Activated naive CD8-positive, alpha-beta T cell (primary cell): Measurements from ENCODE around the gene NUAK2.
A peak's percentile ranks its signal among the peaks of the same experiment; 100 is the strongest.
"Not testable (repeated sequence)": the region's sequence is repeated elsewhere in the genome, so short reads cannot be mapped to it uniquely, and the experiment has no call there.

Source experiments
- H3K27ac Mint-ChIP-seq: one replicate; pipeline ENCODE4 v1.8.0; 2021; ENCODE audit warnings: mixed read lengths
- H3K27me3 Mint-ChIP-seq: one replicate; pipeline ENCODE4 v1.8.0; 2021; ENCODE audit warnings: mixed read lengths
- H3K36me3 Mint-ChIP-seq: one replicate; pipeline ENCODE4 v1.8.0; 2021; ENCODE audit warnings: mixed read lengths
- H3K4me1 Mint-ChIP-seq: one replicate; pipeline ENCODE4 v1.8.0; 2021; ENCODE audit warnings: low read depth, mixed read lengths
- H3K4me3 Mint-ChIP-seq: one replicate; pipeline ENCODE4 v1.8.0; 2021; ENCODE audit warnings: mild to moderate bottlenecking, mixed read lengths
- H3K9me3 Mint-ChIP-seq: one replicate; pipeline ENCODE4 v1.8.0; 2021; ENCODE audit warnings: low read depth, mixed read lengths

Gene NUAK2

DNA sequence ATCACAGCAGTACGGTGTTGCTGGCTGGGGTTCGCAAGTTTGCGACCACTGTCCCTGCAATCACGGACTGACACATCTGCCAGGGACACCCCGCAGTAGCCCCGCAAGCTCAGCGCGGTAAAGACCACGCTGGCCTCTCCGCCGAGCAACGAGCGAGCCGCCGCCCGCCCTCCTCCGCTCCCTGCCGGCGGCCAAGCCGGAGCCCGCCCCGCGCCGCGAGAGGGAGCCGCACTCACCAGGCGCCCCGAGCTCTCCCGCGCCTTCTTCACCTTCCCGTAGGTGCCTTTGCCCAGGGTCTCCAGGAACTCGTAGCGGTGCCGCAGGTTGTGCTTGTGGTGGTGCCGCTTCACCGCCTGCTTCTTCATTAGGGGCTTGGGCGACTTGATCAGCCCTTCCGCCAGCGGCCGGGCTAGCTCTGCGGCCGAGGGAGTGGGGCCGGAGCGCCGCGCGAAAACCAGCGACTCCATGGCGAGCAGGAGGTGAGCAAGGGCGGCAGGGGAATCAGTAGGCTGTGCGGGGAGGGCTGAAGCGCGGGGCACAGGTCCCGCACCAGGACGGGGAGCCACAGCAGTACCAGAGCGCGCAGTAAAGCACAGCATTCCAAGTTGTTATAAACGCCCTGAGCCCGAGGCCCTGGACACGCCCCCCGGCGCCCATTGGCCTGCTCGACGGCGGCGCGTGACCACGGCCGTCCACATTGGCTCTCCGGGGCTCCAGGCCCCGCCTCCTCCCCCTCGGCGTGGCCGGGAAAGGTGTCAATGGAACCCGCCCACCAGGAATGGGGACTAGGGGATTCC lies at the start of gene NUAK2:
TSS of gene NUAK2 (minus strand) at position 584 of the 797 bp plus-strand sequence. CDS start at position 467, 117 bp downstream.
- Mint-ChIP-seq H3K9me3 (no peaks in the 10 kb centered on the region), H3K36me3 (no peaks in the 10 kb centered on the region), H3K4me1 (peaks cover 75% of the 10 kb centered on the region), H3K27ac (peak within 1 kb of the TSS; percentile 93), H3K27me3 (no peaks in the 10 kb centered on the region), H3K4me3 (peak within 1 kb of the TSS; percentile 96)

DNA sequence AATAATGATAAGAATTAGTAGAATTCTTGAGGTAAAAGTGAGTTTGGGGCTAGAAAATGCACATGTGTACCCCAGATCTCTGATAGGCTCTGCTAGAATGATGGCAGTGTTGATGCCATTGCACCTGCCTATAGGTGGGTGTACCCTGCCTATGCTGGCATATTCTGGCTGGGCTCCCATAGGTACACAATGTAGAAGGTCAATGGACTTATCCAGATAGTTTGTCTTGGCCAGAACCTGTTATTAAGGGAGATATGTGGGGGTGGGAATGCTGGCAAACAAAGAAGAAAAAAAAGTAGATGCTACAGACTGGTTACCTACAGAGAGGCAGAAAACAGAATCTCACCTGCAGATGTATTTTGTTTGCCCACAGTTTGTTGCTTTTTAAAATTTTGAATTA lies 49.2 kb upstream of the NUAK2 start:
- H3K27ac Mint-ChIP-seq = no peak overlapping the region

DNA sequence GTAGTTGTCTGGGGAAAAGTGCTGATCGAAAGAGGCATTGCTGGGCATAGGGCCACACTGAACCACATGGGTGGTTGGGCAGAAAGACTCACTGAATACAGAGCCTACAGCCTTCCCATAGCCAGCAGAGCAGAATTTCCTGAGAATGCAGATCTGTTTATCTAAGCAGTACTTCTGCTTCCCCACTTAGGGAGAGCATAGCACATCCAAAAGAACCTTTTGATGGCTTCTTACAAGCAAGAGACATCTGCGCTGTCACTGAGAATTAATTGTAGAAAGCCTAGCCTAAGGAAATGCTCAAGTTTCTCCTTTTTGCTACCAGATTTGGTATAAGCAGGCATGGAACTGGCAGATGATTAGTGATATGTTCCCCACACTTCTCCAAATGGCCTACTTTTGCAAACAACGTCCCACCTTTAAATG lies 48.2 kb upstream of the NUAK2 start:
- peaks cover 13% of the 10 kb centered on the region for H3K4me1 Mint-ChIP-seq
- no peaks in the 10 kb centered on the region for H3K36me3 Mint-ChIP-seq
- peaks cover 4% of the 10 kb centered on the region for H3K27me3 Mint-ChIP-seq

More for the DNA sequence above, 49.2 kb upstream of the NUAK2 start:
- H3K4me1 Mint-ChIP-seq = peaks cover 16% of the 10 kb centered on the region
- H3K36me3 Mint-ChIP-seq = no peaks in the 10 kb centered on the region
- H3K9me3 Mint-ChIP-seq = no peaks in the 10 kb centered on the region
- no peak overlapping the region for H3K4me3 Mint-ChIP-seq
- H3K27me3 Mint-ChIP-seq = peaks cover 4% of the 10 kb centered on the region

DNA sequence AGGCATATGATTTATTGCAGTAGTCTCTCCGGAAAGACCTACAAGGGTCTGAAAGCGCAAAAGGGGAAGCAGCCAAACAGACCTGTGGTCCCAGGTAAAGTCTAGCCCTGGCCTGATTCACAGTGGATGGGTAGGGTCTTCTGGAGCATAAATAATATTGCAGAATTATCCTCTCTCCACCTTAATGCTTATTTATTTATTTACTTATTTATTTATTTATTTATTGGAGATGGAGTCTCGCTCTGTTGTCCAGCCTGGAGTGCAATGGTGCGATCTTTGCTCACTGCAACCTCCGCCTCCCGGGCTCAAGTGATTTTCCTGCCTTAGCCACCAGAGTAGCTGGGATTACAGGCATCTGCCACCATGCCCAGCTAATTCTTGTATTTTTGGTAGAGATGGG lies 46.9 kb upstream of the NUAK2 start:
- peaks cover 2% of the 10 kb centered on the region for H3K27me3 Mint-ChIP-seq
- H3K27ac Mint-ChIP-seq = no peak overlapping the region
- H3K4me3 Mint-ChIP-seq = no peak overlapping the region
- H3K36me3 Mint-ChIP-seq = no peaks in the 10 kb centered on the region
- no peaks in the 10 kb centered on the region for H3K9me3 Mint-ChIP-seq
- peaks cover 2% of the 10 kb centered on the region for H3K4me1 Mint-ChIP-seq

More for the DNA sequence above, 48.2 kb upstream of the NUAK2 start:
- H3K27ac Mint-ChIP-seq = no peak overlapping the region
- no peak overlapping the region for H3K4me3 Mint-ChIP-seq
- H3K9me3 Mint-ChIP-seq = no peaks in the 10 kb centered on the region

DNA sequence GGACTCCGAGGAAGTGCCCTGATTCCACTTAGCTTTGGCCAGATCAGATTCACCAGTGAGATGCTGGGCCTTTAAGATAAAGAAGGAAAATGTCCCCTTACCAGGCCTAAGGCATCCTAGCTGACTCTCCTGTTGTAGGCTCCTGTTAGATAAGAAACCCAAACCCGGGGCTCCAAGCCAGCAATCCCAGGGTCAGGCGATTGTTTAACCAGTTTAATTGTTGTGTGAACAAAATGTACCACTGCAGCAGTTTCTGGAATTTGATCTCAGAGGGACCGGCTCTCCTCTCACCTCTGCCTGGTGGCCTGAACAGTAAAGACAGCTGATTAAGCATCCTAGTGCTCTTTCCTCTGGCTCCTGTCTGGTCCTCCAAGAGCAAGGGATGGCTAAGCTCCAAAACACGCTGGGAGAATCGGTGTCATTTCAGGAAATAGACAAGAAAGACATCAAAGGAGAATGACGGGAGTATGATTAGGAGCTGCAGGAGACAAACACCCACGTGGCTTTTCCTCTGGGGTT lies 44.5 kb upstream of the NUAK2 start:
- H3K4me3 Mint-ChIP-seq = no peak overlapping the region
- H3K36me3 Mint-ChIP-seq = no peaks in the 10 kb centered on the region
- H3K9me3 Mint-ChIP-seq = no peaks in the 10 kb centered on the region
- no peak overlapping the region for H3K27ac Mint-ChIP-seq
- H3K27me3 Mint-ChIP-seq = peaks cover 2% of the 10 kb centered on the region
- H3K4me1 Mint-ChIP-seq = no peaks in the 10 kb centered on the region

DNA sequence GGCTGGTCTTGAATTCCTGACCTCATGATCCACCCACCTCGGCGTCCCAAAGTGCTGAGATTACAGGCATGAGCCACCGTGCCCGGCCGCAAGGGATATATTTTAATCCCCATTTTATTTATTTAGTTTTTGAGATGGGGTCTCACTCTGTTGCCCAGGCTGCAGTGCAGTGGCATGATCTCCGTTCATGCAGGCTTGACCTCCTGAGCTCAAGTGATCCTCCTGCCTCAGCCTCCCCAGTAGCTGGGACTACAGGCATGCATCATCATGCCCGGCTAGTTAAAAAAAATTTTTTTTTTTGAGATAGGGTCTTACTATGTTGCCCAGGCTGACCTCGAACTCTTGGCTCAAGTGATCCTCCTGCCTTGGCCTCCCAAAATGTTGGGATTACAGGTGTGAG lies 43.5 kb upstream of the NUAK2 start:
- H3K36me3 Mint-ChIP-seq, H3K4me1 Mint-ChIP-seq, H3K9me3 Mint-ChIP-seq, H3K27ac Mint-ChIP-seq, H3K4me3 Mint-ChIP-seq, H3K27me3 Mint-ChIP-seq: not testable (repeated sequence)

DNA sequence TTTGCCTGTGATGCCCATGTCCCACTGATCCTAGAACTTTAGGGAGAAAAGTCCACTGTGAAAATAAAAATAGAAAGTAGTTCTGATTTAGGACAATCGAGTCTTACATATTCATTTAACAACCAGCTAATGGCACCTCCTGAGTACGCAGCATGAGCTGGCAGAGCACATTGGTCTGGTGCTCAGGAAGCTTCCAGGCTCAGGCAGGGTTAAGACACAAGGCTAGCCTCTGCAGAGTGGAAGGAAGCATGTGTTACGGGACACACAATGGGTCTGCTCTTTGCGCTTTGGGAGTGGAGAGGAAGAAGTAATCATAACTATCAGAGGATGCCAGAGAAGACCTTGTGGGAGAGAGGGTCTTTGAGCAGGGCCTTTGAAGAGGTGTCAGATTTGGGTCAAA lies 39.3 kb upstream of the NUAK2 start:
- Mint-ChIP-seq H3K4me3 (no peak overlapping the region), H3K27me3 (peaks cover 7% of the 10 kb centered on the region), H3K36me3 (no peaks in the 10 kb centered on the region), H3K4me1 (no peaks in the 10 kb centered on the region), H3K9me3 (no peaks in the 10 kb centered on the region), H3K27ac (no peak overlapping the region)

DNA sequence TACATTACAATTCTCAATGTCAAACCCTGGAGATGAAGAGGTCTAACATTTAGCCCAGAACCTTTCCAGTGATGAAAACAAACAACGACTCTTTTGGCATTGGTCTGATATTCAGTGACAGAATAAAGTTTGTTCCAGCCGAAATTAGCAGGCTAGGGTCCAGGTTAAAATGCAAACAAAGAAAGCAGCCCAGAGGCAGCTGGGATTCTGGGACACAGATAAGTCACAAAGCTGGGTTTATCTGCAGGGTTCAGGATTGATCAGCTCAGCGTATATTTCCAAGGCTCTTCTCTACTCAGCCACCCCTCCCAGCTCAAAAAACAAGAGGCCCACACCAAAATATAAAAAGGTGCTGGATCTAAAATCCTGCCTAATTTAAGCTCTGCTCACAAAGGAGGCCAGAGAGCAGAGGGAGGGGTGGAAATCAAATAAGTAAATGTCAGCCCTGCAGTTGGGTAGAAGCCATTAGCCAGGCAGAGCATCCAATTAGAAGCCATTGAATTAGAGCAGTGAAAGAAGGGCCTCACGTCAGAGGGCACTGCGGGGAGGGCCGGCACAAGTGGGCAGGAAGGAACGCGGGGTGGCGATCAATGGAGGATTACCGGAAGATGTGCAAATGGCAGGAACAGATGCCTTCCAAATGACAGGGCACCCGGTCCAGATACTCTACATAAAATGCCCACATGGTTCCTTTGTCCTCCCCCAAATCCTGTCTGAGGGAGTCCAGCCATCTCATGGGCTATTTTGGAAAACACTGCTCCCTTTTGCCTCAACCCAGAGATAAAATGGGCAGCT lies 38.4 kb upstream of the NUAK2 start:
- Mint-ChIP-seq H3K27me3 (peaks cover 10% of the 10 kb centered on the region), H3K27ac (no peak overlapping the region), H3K4me1 (no peaks in the 10 kb centered on the region), H3K9me3 (no peaks in the 10 kb centered on the region), H3K4me3 (no peak overlapping the region), H3K36me3 (no peaks in the 10 kb centered on the region)

DNA sequence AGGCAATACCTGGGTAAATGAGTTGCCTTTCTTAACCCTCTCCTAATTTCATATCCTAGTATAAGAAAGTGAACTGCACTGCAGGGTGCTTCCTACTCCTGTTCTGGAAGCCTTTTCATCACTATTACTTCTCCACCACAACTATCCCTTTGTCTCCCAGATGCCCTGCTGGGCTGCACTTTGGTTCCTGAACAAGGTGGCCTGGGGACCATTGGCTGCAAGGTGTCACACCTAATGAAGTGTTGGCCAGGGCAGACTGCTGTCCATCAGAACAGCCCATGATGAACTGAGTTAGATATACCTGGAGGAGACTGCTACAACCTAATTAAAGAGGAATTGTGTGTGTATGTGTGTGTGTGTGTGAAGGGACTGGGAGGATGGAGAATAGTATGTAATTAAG lies 37.0 kb upstream of the NUAK2 start:
- Mint-ChIP-seq H3K4me1 (no peaks in the 10 kb centered on the region), H3K27me3 (peaks cover 10% of the 10 kb centered on the region), H3K4me3 (no peak overlapping the region), H3K9me3 (no peaks in the 10 kb centered on the region), H3K36me3 (no peaks in the 10 kb centered on the region), H3K27ac (no peak overlapping the region)

DNA sequence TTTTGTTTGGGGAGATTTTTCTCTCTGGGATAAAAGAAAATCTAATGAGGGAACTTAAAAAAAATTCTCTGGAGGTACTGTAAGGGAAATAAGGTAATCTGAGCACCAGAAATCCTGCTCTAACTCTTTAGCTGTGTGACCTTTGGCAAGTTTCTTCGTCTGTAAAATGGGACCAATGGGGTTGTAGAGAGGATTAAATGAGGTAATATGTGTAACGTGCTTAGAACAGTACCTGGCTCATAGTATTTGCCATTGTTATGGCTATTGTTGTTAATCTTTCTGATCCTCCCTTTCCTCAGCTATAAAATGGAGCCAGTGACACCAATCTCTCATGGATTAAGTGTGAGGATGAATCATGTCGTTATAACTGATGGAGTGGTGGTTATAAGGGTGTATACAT lies 36.0 kb upstream of the NUAK2 start:
- Mint-ChIP-seq H3K27me3 (peaks cover 10% of the 10 kb centered on the region), H3K27ac (no peak overlapping the region), H3K4me1 (no peaks in the 10 kb centered on the region), H3K36me3 (no peaks in the 10 kb centered on the region), H3K9me3 (no peaks in the 10 kb centered on the region), H3K4me3 (no peak overlapping the region)

DNA sequence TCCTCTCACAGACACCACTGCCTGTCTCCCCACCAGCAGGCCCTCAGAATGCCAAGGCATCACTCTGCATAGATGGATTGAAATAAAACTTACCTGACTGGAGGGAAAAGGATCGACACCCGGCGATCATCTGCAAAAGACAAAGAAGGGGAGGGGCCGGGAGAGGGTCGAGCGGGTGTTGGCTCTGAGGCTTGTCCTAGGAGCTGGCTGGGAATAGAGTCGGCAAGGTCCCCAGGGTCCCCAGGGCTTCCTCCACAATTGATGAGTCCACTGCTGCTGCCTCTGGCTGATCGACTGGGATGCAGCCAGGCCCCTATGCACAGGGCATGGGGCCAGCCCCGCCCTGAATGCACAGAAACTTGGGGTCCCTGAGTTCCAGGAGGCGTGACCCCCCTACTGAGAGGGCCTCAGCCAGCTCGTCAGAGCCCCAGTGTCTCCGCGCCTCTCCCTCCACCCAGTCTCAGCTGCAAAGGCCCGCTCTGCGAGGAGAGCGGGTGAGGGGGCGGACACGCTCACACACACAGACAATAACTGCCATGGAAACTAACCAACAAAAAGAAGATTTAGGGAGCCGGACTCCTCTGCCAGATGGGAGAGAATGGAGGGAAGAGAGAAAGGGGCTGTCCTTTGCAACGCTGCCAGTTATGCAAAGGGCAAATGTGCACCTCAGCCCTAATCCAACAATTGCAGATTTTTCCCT lies 35.0 kb upstream of the NUAK2 start, which contains the start of gene KLHDC8A:
TSS of gene KLHDC8A (minus strand) at position 483 of the 700 bp plus-strand sequence. CDS start 13,318 bp downstream, outside the sequence.
- no peak within 1 kb of the TSS for H3K27ac Mint-ChIP-seq
- no peaks in the 10 kb centered on the region for H3K4me1 Mint-ChIP-seq
- H3K9me3 Mint-ChIP-seq = no peaks in the 10 kb centered on the region
- H3K27me3 Mint-ChIP-seq = peaks cover 10% of the 10 kb centered on the region
- H3K4me3 Mint-ChIP-seq = no peak within 1 kb of the TSS
- no peaks in the 10 kb centered on the region for H3K36me3 Mint-ChIP-seq

DNA sequence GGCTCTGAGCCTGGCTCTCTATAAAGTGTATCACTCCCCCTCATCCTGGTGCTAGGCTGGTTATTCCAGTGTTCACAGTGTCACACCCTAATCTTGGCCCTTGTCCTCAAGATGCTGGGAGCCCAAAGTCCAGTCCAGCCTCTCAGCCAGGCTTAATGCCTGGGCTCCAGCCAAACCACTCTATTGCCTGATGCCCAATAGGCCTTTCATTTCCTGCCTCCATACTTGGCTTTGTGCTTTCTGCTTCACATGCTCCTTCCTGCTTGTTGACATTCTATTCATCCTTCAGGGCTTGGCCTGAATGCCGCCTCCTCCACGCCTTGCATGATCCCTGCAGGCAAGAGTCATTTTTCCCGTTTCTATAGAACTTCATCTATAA lies 33.5 kb upstream of the NUAK2 start:
- Mint-ChIP-seq H3K9me3 (no peaks in the 10 kb centered on the region), H3K27me3 (peaks cover 10% of the 10 kb centered on the region), H3K4me1 (no peaks in the 10 kb centered on the region), H3K4me3 (no peak overlapping the region), H3K27ac (no peak overlapping the region), H3K36me3 (no peaks in the 10 kb centered on the region)

DNA sequence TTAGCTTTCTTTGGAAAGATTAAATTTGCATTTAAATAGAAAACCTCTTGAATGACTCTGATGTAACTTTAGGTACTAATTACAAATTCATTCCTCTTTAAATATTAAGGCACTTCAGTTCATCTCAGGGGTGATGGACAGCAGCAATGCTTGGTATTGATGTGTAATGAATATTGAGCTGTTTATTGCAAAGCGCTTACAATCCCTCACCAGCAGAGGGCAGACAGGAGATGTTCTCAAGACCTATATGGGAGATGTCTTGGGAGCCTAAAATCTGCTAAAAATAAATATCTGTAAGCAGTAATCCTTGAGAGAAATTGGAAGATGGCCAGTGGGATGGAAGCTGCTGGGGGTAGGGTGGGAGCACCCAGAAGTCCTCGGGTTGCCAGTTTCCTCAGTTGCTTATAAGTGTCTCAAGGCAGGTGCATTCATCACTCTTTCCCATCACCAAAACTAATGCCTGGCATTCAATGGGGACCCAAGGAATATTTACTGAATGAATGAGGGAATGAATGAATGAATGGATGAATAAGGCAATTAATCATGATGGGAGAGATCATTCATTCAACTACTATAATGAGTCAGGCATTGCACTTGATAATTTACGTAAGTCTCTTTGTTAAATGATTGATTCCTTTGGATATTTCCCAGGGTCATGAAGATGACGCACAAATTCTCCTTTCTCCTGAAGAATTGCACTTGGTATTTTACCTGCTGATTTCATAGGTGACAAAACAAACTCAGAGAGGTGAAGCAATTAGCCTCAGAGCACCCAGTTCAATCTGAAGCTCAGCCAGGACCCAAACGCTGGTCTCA lies 32.9 kb upstream of the NUAK2 start:
- Mint-ChIP-seq H3K36me3 (no peaks in the 10 kb centered on the region), H3K27ac (no peak overlapping the region), H3K27me3 (peaks cover 12% of the 10 kb centered on the region), H3K4me1 (no peaks in the 10 kb centered on the region), H3K9me3 (no peaks in the 10 kb centered on the region), H3K4me3 (no peak overlapping the region)

DNA sequence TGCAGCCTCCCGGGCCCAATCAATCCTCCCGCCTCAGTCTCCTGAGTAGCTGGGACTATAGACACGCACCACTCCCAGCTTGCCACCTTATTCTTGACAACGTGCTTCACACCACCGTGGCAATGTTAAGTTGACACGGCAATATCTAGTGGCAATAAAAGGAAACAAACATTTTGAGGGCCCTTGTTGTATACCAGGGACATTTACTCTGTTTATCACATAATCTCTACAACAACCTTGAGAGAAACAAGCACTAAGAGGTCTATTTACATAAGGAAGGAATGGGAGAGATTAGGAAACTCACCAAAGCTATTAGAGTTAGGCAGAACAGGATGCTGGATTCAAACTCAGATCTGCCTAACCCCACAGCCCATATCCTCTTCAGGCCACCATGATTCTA lies 32.1 kb upstream of the NUAK2 start:
- Mint-ChIP-seq H3K36me3 (no peaks in the 10 kb centered on the region), H3K27me3 (peaks cover 11% of the 10 kb centered on the region), H3K9me3 (no peaks in the 10 kb centered on the region), H3K4me3 (no peak overlapping the region), H3K4me1 (no peaks in the 10 kb centered on the region), H3K27ac (no peak overlapping the region)
